ENCODE results near the gene PRG2.

The PRG2 gene

DNA sequence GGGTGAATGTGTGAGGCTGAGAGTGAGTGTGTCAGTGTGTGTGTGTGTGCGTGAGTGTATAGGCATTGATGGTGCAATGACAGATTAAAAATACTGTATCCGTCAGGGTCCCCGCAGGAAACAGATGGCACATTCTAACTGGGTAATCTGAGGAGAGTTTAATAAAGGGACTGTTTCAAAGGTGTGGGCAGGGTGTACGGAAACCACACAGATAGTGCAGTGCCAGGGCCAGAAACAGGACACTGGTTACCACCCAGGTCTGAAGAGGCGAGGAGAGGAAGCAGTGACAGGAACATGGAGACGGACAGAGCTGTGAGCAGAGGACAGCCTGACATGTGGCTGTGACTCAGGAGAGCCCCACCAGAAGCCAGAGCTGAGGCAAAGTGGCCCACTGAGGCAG lies 35.8 kb downstream of the PRG2 start:
- no peaks in the 10 kb centered on the region for H3K36me3 ChIP-seq (ENCODE audit: control insufficient read depth in 1 of 2, insufficient read depth in 2 of 2, low read depth in 1 of 2, low read length in 2 of 2)
- no peak overlapping the region for H3K18ac ChIP-seq (ENCODE audit: low read depth in 1 of 2, low read length in 2 of 2)
- no peak overlapping the region for H2BK15ac ChIP-seq (ENCODE audit: low read depth, poor library complexity, severe bottlenecking)
- H3K4me2 ChIP-seq (ENCODE audit: low read length, poor library complexity, severe bottlenecking): no peak overlapping the region
- no peak overlapping the region for H2AFZ ChIP-seq (ENCODE audit: low read depth, low read length)
- WGBS: 89% methylated on average over 6 of the region's 6 CpGs
- no peak overlapping the region for H2BK120ac ChIP-seq (ENCODE audit: low read depth, low read length)
- no peak overlapping the region for H3K9ac ChIP-seq (ENCODE audit: low read length)
- no peak overlapping the region for H3K27ac ChIP-seq (ENCODE audit: low read length, poor library complexity, severe bottlenecking)
- peaks cover 0 to 38% of the 10 kb centered on the region in 2 experiments for H3K27me3 ChIP-seq (ENCODE audit: control insufficient read depth in 1 of 2, insufficient read depth in 1 of 2, low read length in 2 of 2)
- peaks cover under 1% of the 10 kb centered on the region for H3K4me1 ChIP-seq (ENCODE audit: control insufficient read depth, insufficient read depth, low read depth, low read length)
- no peak overlapping the region for H2AK5ac ChIP-seq (ENCODE audit: low read length, severe bottlenecking)
- no peak overlapping the region for H4K91ac ChIP-seq (ENCODE audit: low read length)
- H3K9me3 ChIP-seq (ENCODE audit: control insufficient read depth, low read length): peaks cover 12% of the 10 kb centered on the region
- no peak overlapping the region for H2BK5ac ChIP-seq (ENCODE audit: low read depth, low read length, poor library complexity, severe bottlenecking)
- no peak overlapping the region for H3K4ac ChIP-seq (ENCODE audit: low read depth in 1 of 2, low read length in 2 of 2)
- H4K8ac ChIP-seq (ENCODE audit: low read length): no peak overlapping the region
- no peak overlapping the region for H2BK12ac ChIP-seq (ENCODE audit: low read length in 2 of 2)
- DNase-seq: no peak
- no peak overlapping the region for H3K4me3 ChIP-seq (ENCODE audit: insufficient read depth in 1 of 2, low read depth in 1 of 2, low read length in 2 of 2)
- H3K14ac ChIP-seq (ENCODE audit: low read length in 2 of 2): peak overlapping the region in 1 of 2 experiments; percentile 79
- H3K79me1 ChIP-seq (replicated peaks; ENCODE audit: low read length, poor library complexity, severe bottlenecking): no peaks in the 10 kb centered on the region
- H3K23ac ChIP-seq (ENCODE audit: low read length in 2 of 2): no peak overlapping the region

DNA sequence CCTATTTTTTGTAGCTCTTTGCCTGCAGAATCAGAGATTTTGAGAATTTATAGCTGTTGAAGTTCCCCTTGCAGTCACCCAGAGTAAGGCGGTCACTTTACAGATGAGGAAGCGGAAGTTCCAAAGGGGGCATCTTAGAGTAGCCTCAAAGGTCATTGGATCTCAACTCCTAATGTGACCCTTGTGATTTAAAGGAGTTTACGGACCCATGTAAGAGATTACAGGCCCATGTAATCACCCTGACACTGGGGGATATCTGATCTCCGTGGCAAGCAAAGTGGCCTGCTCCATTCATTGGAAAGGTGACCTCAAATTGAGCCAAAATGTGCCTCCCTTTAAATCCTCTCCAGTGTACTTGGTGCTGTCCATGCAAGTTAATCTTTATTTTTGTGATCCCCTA lies 36.6 kb downstream of the PRG2 start:
- Histone ChIP-seq H2BK5ac (ENCODE audit: low read depth, low read length, poor library complexity, severe bottlenecking) (no peak overlapping the region), H3K9ac (ENCODE audit: low read length) (no peak overlapping the region), H3K9me3 (ENCODE audit: control insufficient read depth, low read length) (peaks cover 12% of the 10 kb centered on the region), H2AFZ (ENCODE audit: low read depth, low read length) (no peak overlapping the region), H2BK15ac (ENCODE audit: low read depth, poor library complexity, severe bottlenecking) (no peak overlapping the region), H3K36me3 (ENCODE audit: control insufficient read depth in 1 of 2, insufficient read depth in 2 of 2, low read depth in 1 of 2, low read length in 2 of 2) (no peaks in the 10 kb centered on the region), H3K14ac (ENCODE audit: low read length in 2 of 2) (no peak overlapping the region), H3K4me2 (ENCODE audit: low read length, poor library complexity, severe bottlenecking) (no peak overlapping the region), H3K79me1 (replicated peaks; ENCODE audit: low read length, poor library complexity, severe bottlenecking) (no peaks in the 10 kb centered on the region), H3K4me3 (ENCODE audit: insufficient read depth in 1 of 2, low read depth in 1 of 2, low read length in 2 of 2) (no peak overlapping the region), H4K8ac (ENCODE audit: low read length) (no peak overlapping the region), H2AK5ac (ENCODE audit: low read length, severe bottlenecking) (no peak overlapping the region), H3K23ac (ENCODE audit: low read length in 2 of 2) (no peak overlapping the region), H2BK12ac (ENCODE audit: low read length in 2 of 2) (no peak overlapping the region), H3K4ac (ENCODE audit: low read depth in 1 of 2, low read length in 2 of 2) (no peak overlapping the region), H3K4me1 (ENCODE audit: control insufficient read depth, insufficient read depth, low read depth, low read length) (peaks cover 3% of the 10 kb centered on the region), H2BK120ac (ENCODE audit: low read depth, low read length) (no peak overlapping the region), H4K91ac (ENCODE audit: low read length) (no peak overlapping the region), H3K18ac (ENCODE audit: low read depth in 1 of 2, low read length in 2 of 2) (no peak overlapping the region), H3K27me3 (ENCODE audit: control insufficient read depth in 1 of 2, insufficient read depth in 1 of 2, low read length in 2 of 2) (peaks cover 0 to 38% of the 10 kb centered on the region in 2 experiments), H3K27ac (ENCODE audit: low read length, poor library complexity, severe bottlenecking) (no peak overlapping the region)
- DNase-seq: no peak
- WGBS: 71% methylated on average over 4 of the region's 4 CpGs

DNA sequence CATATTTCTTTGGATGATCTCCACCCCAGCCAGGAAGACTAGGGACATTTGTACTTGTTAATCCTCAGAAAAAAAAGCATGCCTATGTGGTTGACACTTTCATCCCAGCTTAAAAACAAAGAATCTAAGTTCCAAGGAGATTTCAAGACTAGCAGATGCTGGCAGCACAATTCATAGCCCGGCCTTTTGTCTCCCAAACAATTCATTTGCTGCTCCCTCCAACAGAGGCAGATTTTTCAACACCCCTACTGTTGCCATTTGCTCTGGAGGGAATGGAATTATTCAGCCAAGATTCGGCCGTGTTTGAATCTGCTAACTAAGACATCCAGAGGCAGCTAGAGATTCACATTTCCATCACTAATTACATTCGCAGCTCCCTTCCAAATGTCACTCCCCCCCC lies 37.0 kb downstream of the PRG2 start:
- Histone ChIP-seq H3K79me1 (replicated peaks; ENCODE audit: low read length, poor library complexity, severe bottlenecking) (no peaks in the 10 kb centered on the region), H2BK15ac (ENCODE audit: low read depth, poor library complexity, severe bottlenecking) (no peak overlapping the region), H3K4me3 (ENCODE audit: insufficient read depth in 1 of 2, low read depth in 1 of 2, low read length in 2 of 2) (no peak overlapping the region), H3K27ac (ENCODE audit: low read length, poor library complexity, severe bottlenecking) (no peak overlapping the region), H3K23ac (ENCODE audit: low read length in 2 of 2) (no peak overlapping the region), H3K4ac (ENCODE audit: low read depth in 1 of 2, low read length in 2 of 2) (no peak overlapping the region), H3K14ac (ENCODE audit: low read length in 2 of 2) (no peak overlapping the region), H3K27me3 (ENCODE audit: control insufficient read depth in 1 of 2, insufficient read depth in 1 of 2, low read length in 2 of 2) (peaks cover 0 to 38% of the 10 kb centered on the region in 2 experiments), H3K18ac (ENCODE audit: low read depth in 1 of 2, low read length in 2 of 2) (no peak overlapping the region), H3K4me2 (ENCODE audit: low read length, poor library complexity, severe bottlenecking) (no peak overlapping the region), H2AFZ (ENCODE audit: low read depth, low read length) (no peak overlapping the region), H4K8ac (ENCODE audit: low read length) (no peak overlapping the region), H3K9me3 (ENCODE audit: control insufficient read depth, low read length) (peaks cover 12% of the 10 kb centered on the region), H3K36me3 (ENCODE audit: control insufficient read depth in 1 of 2, insufficient read depth in 2 of 2, low read depth in 1 of 2, low read length in 2 of 2) (no peaks in the 10 kb centered on the region), H2AK5ac (ENCODE audit: low read length, severe bottlenecking) (no peak overlapping the region), H3K4me1 (ENCODE audit: control insufficient read depth, insufficient read depth, low read depth, low read length) (peaks cover 3% of the 10 kb centered on the region), H4K91ac (ENCODE audit: low read length) (no peak overlapping the region), H2BK5ac (ENCODE audit: low read depth, low read length, poor library complexity, severe bottlenecking) (no peak overlapping the region), H2BK12ac (ENCODE audit: low read length in 2 of 2) (no peak overlapping the region), H2BK120ac (ENCODE audit: low read depth, low read length) (no peak overlapping the region), H3K9ac (ENCODE audit: low read length) (no peak overlapping the region)
- WGBS: 35% methylated on average over 4 of the region's 4 CpGs
- no peak for DNase-seq

DNA sequence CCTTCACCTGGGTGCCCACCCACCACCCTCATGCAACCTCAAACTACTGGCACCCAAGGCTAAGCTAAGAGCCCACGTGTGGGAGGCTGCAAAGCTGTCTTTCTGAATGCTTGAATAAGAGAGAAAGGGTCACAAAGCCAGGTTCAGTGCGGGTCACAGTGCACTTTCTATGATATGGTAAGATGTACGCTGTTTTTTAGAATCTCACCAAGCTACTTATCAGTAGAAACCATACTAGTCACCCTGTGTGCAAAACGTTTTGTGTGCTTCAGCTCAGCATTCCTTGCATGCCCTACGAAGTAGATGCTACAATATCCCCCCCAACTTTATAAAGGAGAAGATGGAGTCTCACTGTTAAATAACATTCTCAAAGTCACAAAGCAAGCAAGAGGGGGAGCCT lies 37.4 kb downstream of the PRG2 start:
- Histone ChIP-seq H2BK15ac (ENCODE audit: low read depth, poor library complexity, severe bottlenecking) (no peak overlapping the region), H3K4me2 (ENCODE audit: low read length, poor library complexity, severe bottlenecking) (no peak overlapping the region), H2BK12ac (ENCODE audit: low read length in 2 of 2) (no peak overlapping the region), H4K8ac (ENCODE audit: low read length) (no peak overlapping the region), H3K14ac (ENCODE audit: low read length in 2 of 2) (no peak overlapping the region), H2BK120ac (ENCODE audit: low read depth, low read length) (no peak overlapping the region), H3K27me3 (ENCODE audit: control insufficient read depth in 1 of 2, insufficient read depth in 1 of 2, low read length in 2 of 2) (peaks cover 0 to 39% of the 10 kb centered on the region in 2 experiments), H2AK5ac (ENCODE audit: low read length, severe bottlenecking) (no peak overlapping the region), H3K36me3 (ENCODE audit: control insufficient read depth in 1 of 2, insufficient read depth in 2 of 2, low read depth in 1 of 2, low read length in 2 of 2) (no peaks in the 10 kb centered on the region), H2AFZ (ENCODE audit: low read depth, low read length) (no peak overlapping the region), H3K18ac (ENCODE audit: low read depth in 1 of 2, low read length in 2 of 2) (no peak overlapping the region), H4K91ac (ENCODE audit: low read length) (no peak overlapping the region), H3K9ac (ENCODE audit: low read length) (no peak overlapping the region), H2BK5ac (ENCODE audit: low read depth, low read length, poor library complexity, severe bottlenecking) (no peak overlapping the region), H3K23ac (ENCODE audit: low read length in 2 of 2) (no peak overlapping the region), H3K4me3 (ENCODE audit: insufficient read depth in 1 of 2, low read depth in 1 of 2, low read length in 2 of 2) (no peak overlapping the region), H3K4me1 (ENCODE audit: control insufficient read depth, insufficient read depth, low read depth, low read length) (peaks cover 3% of the 10 kb centered on the region), H3K9me3 (ENCODE audit: control insufficient read depth, low read length) (peaks cover 12% of the 10 kb centered on the region), H3K27ac (ENCODE audit: low read length, poor library complexity, severe bottlenecking) (no peak overlapping the region), H3K4ac (ENCODE audit: low read depth in 1 of 2, low read length in 2 of 2) (no peak overlapping the region), H3K79me1 (replicated peaks; ENCODE audit: low read length, poor library complexity, severe bottlenecking) (no peaks in the 10 kb centered on the region)
- 64% methylated on average over 5 of the region's 5 CpGs for WGBS
- no peak for DNase-seq

Measured in mesenchymal stem cell (in vitro differentiated cells and primary cell).